ENCODE measurements around the gene GOT1.

GOT1 gene

GRCh38 chr10:99391346-99391745, 39.1 kb downstream of the GOT1 start:
- Histone ChIP-seq H3K4me3 (ENCODE audit: low read depth, low read length) (no peak overlapping the region), H3K4me1 (ENCODE audit: control insufficient read depth, insufficient read depth, low read length) (peaks cover 16% of the 10 kb centered on the region), H3K27ac (ENCODE audit: extremely low read depth, low read depth, low read length) (no peak overlapping the region), H3K36me3 (ENCODE audit: control insufficient read depth in 2 of 2, insufficient read depth in 1 of 2, low read length in 2 of 2) (peaks cover 13 to 17% of the 10 kb centered on the region in 2 experiments), H3K9me3 (ENCODE audit: control insufficient read depth, insufficient read depth, low read depth, low read length) (no peaks in the 10 kb centered on the region)
- CTCF ChIA-PET = interaction anchor here (0.6 to 4.3 kb wide), 10 partner anchors 20 to 989 kb away, joined by 3 to 34 read pairs (median 6); partner anchors contain the start of gene GOT1
- POLR2A ChIA-PET = no interaction called here
- TF ChIP-seq ZNF544 (tag by site-specific recombination; IDR thresholded peaks at IDR 0.05) = no peak

- Histone ChIP-seq H3K4me1 (ENCODE audit: control insufficient read depth, insufficient read depth, low read length) (peaks cover 3% of the 10 kb centered on the region; the same call in 1 of the 2 replicates), H3K9me3 (ENCODE audit: control insufficient read depth, insufficient read depth, low read depth, low read length) (no peaks in the 10 kb centered on the region), H3K36me3 (ENCODE audit: control insufficient read depth in 2 of 2, insufficient read depth in 1 of 2, low read length in 2 of 2) (peaks cover 7 to 16% of the 10 kb centered on the region in 2 experiments), H3K27ac (ENCODE audit: extremely low read depth, low read depth, low read length) (no peak overlapping the region), H3K4me3 (ENCODE audit: low read depth, low read length) (no peak overlapping the region)
- POLR2A ChIA-PET = no interaction called here
- TF ChIP-seq ZNF701 (tag by site-specific recombination; IDR thresholded peaks at IDR 0.05) (no peak), ZBTB10 (tag by site-specific recombination; IDR thresholded peaks at IDR 0.05) (no peak), ZNF600 (tag by site-specific recombination; IDR thresholded peaks at IDR 0.05) (no peak), ZNF843 (tag by site-specific recombination; IDR thresholded peaks at IDR 0.05) (no peak), ZBTB17 (tag by site-specific recombination; IDR thresholded peaks at IDR 0.05) (no peak), ZFP41 (tag by site-specific recombination; IDR thresholded peaks at IDR 0.05; ENCODE audit: borderline replicate concordance) (no peak), ZNF629 (tag by site-specific recombination; IDR thresholded peaks at IDR 0.05) (no peak)
- CTCF ChIA-PET = interaction anchor here (0.6 to 4.3 kb wide), 5 partner anchors 46 to 337 kb away, joined by 3 to 34 read pairs (median 5); no protein-coding TSS in a partner anchor
Measured at GRCh38 chr10:99389729-99390480, 40.5 kb downstream of the GOT1 start.

GRCh38 chr10:99387541-99387940, 42.9 kb downstream of the GOT1 start:
- no peaks in the 10 kb centered on the region for H3K9me3 ChIP-seq (ENCODE audit: control insufficient read depth, insufficient read depth, low read depth, low read length)
- H3K4me1 ChIP-seq (ENCODE audit: control insufficient read depth, insufficient read depth, low read length) = no peaks in the 10 kb centered on the region
- peaks cover 0 to 6% of the 10 kb centered on the region in 2 experiments; a peak in 2 of 3 replicates for H3K36me3 ChIP-seq (ENCODE audit: control insufficient read depth in 2 of 2, insufficient read depth in 1 of 2, low read length in 2 of 2)
- ChIA-PET POLR2A (no interaction called here), CTCF (interaction anchor here (0.5 to 0.7 kb wide), 2 partner anchors 11 to 318 kb away, joined by 3 read pairs; no protein-coding TSS in a partner anchor)
- H3K27ac ChIP-seq (ENCODE audit: extremely low read depth, low read depth, low read length) = no peak overlapping the region
- no peak overlapping the region for H3K4me3 ChIP-seq (ENCODE audit: low read depth, low read length)
- no peak for TF ChIP-seq ZNF660 (tag by site-specific recombination; IDR thresholded peaks at IDR 0.05)
- TF ChIP-seq ZBTB10 (tag by site-specific recombination; IDR thresholded peaks at IDR 0.05) = no peak
- no peak for TF ChIP-seq ZNF768 (tag by site-specific recombination; IDR thresholded peaks at IDR 0.05)
- TF ChIP-seq ZNF843 (tag by site-specific recombination; IDR thresholded peaks at IDR 0.05) = no peak
- no peak for TF ChIP-seq ZNF26 (tag by site-specific recombination; IDR thresholded peaks at IDR 0.05)
- TF ChIP-seq ZNF37A (tag by site-specific recombination; IDR thresholded peaks at IDR 0.05) = no peak
- TF ChIP-seq PRDM2 (tag by site-specific recombination; IDR thresholded peaks at IDR 0.05; ENCODE audit: borderline replicate concordance) = no peak
- TF ChIP-seq ZFHX2 (tag by site-specific recombination; conservative IDR thresholded peaks at IDR 0.05) = no peak
- TF ChIP-seq ZNF670 (tag by site-specific recombination; IDR thresholded peaks at IDR 0.05; ENCODE audit: low read depth) = no peak
- no peak for TF ChIP-seq ZBTB7A (tag by site-specific recombination; IDR thresholded peaks at IDR 0.05; ENCODE audit: low read depth)
- TF ChIP-seq KLF8 (tag by site-specific recombination; IDR thresholded peaks at IDR 0.05) = no peak
